Ascending aorta (tissue), 2 donors: Measurements from ENCODE around the gene ITFG2. TPM values are rescaled to one million over a fixed set of nuclear protein-coding genes. Genes with fewer than 3 reads are reported as not detected.

Experiments
- DNase-seq, 2 donors: peaks; one replicate each; pipeline ENCODE4 v3.0.0-alpha.2; 2019; ENCODE audit warnings: low spot score in 2 of 2
- H3K27ac ChIP-seq, 2 donors: fragments of 200-600 bp; sonication (generic); one replicate each; pipeline ENCODE4 v1.5.1; 2016 to 2017; ENCODE audit warnings: mild to moderate bottlenecking in 1 of 2
- H3K27me3 ChIP-seq: fragments of 200-600 bp; sonication (generic); one replicate; pipeline ENCODE4 v1.5.1; 2017
- H3K36me3 ChIP-seq, 2 donors: fragments of 200-600 bp; sonication (generic); one replicate each; pipeline ENCODE4 v1.5.1; 2016
- H3K4me1 ChIP-seq, 2 donors: fragments of 200-600 bp; sonication (generic); one replicate each; pipeline ENCODE4 v1.5.1; 2016 to 2017; ENCODE audit warnings: mild to moderate bottlenecking in 1 of 2
- H3K4me3 ChIP-seq, 2 donors: fragments of 200-600 bp; sonication (generic); one replicate each; pipeline ENCODE4 v1.5.1; 2016 to 2017; ENCODE audit warnings: mild to moderate bottlenecking in 1 of 2
- H3K9me3 ChIP-seq, 2 donors: fragments of 200-600 bp; sonication (generic); one replicate each; pipeline ENCODE4 v1.5.1; 2016
- intact Hi-C: fragments of 100-400 bp; cut with DNase I; formaldehyde crosslinking; loops from one replicate; pipeline ENCODE4 v1.15.1; 2023
- total RNA-seq: library from RNA; depleted of rRNA; stranded (reverse); fragments of >200 nt; gene quantifications from one replicate; pipeline ENCODE4 v1.1.0, GENCODE V29; 2016
- TF ChIP-seq, protein P1 (sequence below), 3 experiments: fragments of 200-600 bp in 2 of 3; fragments of 450-650 bp in 1 of 3; sonication (generic) in 2 of 3; IDR thresholded peaks; one replicate each; pipeline ENCODE4 v1.5.1; 2016 to 2019; ENCODE audit warnings: antibody characterized with exemption in 3 of 3, mild to moderate bottlenecking in 1 of 3, moderate library complexity in 1 of 3

ITFG2 gene
- total RNA-seq, 1 donor from 2014 or later, result 19.9 TPM

DNA sequence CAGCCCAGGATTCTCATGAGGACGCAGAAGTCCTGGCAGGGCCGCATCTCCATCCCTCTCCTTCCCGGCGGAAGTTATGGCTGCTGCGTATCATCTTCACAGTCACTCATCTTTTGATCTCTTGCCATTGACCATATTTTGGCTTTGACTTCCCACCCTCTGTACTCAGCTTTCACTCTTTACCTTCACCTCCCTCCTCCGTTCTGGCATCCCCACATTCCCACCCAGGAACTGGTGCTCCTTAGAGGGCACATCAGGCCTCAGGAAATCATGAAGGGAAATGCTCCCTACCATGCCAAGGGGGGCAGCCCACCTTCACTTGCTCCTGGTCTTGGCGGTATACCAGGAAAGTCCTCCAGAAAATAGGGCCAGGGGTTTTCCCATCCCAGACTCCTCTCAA lies 43.1 kb downstream of the ITFG2 start:
- H3K36me3 ChIP-seq, result no peaks in the 10 kb centered on the region
- intact Hi-C loops, result no loop called here
- no peaks in the 10 kb centered on the region for H3K27me3 ChIP-seq
- no peak overlapping the region for H3K27ac ChIP-seq
- TF ChIP-seq, protein P1, sequence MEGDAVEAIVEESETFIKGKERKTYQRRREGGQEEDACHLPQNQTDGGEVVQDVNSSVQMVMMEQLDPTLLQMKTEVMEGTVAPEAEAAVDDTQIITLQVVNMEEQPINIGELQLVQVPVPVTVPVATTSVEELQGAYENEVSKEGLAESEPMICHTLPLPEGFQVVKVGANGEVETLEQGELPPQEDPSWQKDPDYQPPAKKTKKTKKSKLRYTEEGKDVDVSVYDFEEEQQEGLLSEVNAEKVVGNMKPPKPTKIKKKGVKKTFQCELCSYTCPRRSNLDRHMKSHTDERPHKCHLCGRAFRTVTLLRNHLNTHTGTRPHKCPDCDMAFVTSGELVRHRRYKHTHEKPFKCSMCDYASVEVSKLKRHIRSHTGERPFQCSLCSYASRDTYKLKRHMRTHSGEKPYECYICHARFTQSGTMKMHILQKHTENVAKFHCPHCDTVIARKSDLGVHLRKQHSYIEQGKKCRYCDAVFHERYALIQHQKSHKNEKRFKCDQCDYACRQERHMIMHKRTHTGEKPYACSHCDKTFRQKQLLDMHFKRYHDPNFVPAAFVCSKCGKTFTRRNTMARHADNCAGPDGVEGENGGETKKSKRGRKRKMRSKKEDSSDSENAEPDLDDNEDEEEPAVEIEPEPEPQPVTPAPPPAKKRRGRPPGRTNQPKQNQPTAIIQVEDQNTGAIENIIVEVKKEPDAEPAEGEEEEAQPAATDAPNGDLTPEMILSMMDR (IDR thresholded peaks at IDR 0.05), result no peak
- no peaks in the 10 kb centered on the region for H3K9me3 ChIP-seq
- H3K4me3 ChIP-seq, result no peak overlapping the region
- peaks cover 0 to 2% of the 10 kb centered on the region in 2 donors for H3K4me1 ChIP-seq
- no peak for DNase-seq

DNA sequence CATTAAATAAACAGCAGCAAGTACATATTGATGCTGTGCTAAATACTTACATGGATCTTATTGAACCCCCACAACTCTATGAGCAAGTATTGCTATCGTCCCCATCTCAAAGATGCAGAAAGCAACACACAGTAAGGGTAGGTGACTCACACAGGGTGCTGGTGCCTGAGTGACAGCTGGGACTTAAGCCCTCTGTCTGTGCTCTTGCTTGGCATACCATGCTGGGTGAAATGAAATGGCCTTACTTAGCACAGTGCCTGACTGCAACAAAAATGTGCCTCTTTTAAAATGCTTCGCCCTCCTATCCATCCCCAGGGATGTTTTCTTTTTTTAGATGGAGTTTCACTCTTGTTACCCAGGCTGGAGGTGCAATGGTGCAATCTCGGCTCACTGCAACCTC lies 43.6 kb downstream of the ITFG2 start:
- H3K9me3 ChIP-seq, result no peaks in the 10 kb centered on the region
- TF ChIP-seq, protein P1 (IDR thresholded peaks at IDR 0.05), result no peak
- no peaks in the 10 kb centered on the region for H3K36me3 ChIP-seq
- DNase-seq, result no peak
- intact Hi-C loops, result no loop called here
- H3K27ac ChIP-seq, result no peak overlapping the region
- no peaks in the 10 kb centered on the region for H3K27me3 ChIP-seq
- H3K4me3 ChIP-seq, result no peak overlapping the region
- peaks cover 0 to 2% of the 10 kb centered on the region in 2 donors for H3K4me1 ChIP-seq

DNA sequence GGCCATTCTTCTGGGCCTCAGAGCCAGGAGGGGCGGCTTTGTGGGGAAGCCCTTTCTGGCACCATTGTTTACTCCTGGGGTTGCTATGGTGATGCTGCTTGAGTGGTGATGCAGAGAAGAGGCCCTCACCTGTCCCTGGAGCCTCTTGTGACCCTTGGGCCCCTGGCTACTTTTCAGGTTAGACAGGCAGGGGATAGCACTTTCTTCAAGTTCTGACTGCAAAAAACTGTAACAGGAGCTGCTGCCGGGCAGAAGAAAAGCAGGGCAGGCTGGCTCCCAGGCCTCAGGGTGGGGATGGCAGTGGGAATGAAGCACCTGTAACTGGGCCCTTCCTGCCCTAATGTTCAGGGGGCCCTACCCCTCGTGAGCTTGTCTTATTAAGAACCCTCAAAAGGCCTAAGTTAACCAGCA lies 44.6 kb downstream of the ITFG2 start, which contains the start of gene TEX52:
TEX52 (minus strand) TSS at position 19 of the 411 bp plus-strand sequence; CDS start at position 6, 13 bp downstream.
- TF ChIP-seq, protein P1 (IDR thresholded peaks at IDR 0.05), result no peak
- Histone ChIP-seq H3K4me3 (no peak within 1 kb of the TSS), H3K9me3 (no peaks in the 10 kb centered on the region), H3K27ac (no peak within 1 kb of the TSS), H3K27me3 (no peaks in the 10 kb centered on the region), H3K4me1 (peaks cover 0 to 2% of the 10 kb centered on the region in 2 donors), H3K36me3 (no peaks in the 10 kb centered on the region)
- intact Hi-C loops, result no loop called here
- DNase-seq, result no peak

DNA sequence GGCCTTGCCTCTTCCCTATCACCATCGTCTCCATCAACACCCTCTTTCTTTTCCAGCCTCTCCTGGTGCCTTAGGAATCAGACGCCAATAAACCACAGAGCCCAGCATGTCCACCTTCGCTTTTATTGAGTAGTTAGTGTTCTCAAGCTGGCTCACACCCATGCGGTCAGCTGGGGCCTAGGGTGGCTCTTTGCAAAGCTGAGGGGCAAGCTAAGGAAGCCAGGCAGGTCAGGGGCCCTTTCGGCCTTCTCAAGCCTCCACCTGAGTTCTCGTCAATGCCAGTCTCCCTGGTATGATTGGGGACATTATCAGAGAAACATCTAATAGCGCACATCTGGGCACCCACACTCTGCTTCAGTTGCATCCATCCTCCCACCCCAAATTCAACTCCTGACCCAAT lies 45.1 kb downstream of the ITFG2 start:
- TF ChIP-seq, protein P1 (IDR thresholded peaks at IDR 0.05), result no peak
- Histone ChIP-seq H3K9me3 (no peaks in the 10 kb centered on the region), H3K4me1 (peaks cover 0 to 2% of the 10 kb centered on the region in 2 donors), H3K36me3 (no peaks in the 10 kb centered on the region), H3K27ac (no peak overlapping the region), H3K27me3 (no peaks in the 10 kb centered on the region), H3K4me3 (no peak overlapping the region)
- no peak for DNase-seq
- intact Hi-C loops, result no loop called here

DNA sequence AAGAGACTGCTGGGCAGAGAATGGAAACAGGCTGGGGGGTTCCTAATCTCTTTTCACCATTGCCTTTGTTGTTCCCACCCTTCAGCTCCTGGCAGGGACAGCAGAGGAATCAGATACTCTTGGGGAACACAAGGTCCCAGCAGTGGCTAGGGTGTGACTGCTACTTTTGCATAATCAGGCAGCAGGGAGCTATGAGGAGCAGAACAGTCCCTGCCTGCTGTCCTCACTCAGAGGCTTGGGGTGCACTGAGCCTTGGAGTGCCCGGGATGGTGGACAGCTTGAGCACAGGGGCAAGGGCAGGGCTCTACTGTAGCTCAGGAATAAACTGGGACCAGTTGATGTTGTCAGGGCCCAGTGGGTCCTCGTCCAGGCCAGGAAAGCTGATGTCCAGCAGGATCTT lies 45.9 kb downstream of the ITFG2 start:
- TF ChIP-seq, protein P1 (IDR thresholded peaks at IDR 0.05), result no peak
- Histone ChIP-seq H3K27ac (no peak overlapping the region), H3K9me3 (no peaks in the 10 kb centered on the region), H3K27me3 (no peaks in the 10 kb centered on the region), H3K4me3 (no peak overlapping the region), H3K4me1 (peaks cover 0 to 2% of the 10 kb centered on the region in 2 donors), H3K36me3 (no peaks in the 10 kb centered on the region)
- no peak for DNase-seq
- intact Hi-C loops, result no loop called here

DNA sequence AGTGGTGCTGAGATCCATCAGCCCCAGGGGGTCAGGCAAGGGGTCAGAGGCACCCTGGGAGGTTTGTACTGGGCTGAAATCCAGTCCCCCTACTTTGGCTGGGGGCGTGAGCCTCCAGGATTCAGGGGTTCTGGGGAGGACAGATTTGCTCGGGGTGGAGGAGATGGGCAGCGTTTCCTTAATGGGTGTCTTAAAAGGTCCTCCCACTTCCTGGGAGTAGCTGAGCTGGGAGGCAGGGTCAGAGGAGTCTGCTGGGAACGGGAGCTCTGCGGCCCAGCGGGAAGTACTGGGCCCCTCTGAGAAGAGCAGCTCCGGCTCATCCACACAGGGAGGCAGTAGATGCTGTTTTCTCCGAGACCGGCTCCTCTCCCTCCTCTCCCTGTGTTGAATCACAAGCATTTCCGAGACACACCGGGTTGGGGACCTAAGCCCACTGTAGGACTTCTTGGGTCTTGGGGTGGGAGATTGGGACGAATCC lies 46.5 kb downstream of the ITFG2 start:
- no peak for DNase-seq
- Histone ChIP-seq H3K4me1 (no peaks in the 10 kb centered on the region), H3K9me3 (no peaks in the 10 kb centered on the region), H3K4me3 (no peak overlapping the region), H3K27ac (no peak overlapping the region), H3K36me3 (no peaks in the 10 kb centered on the region), H3K27me3 (no peaks in the 10 kb centered on the region)
- intact Hi-C loops, result no loop called here
- TF ChIP-seq, protein P1 (IDR thresholded peaks at IDR 0.05), result no peak
